ENCODE measurements around the gene H19. TPM values are rescaled to one million over a fixed set of nuclear protein-coding genes. Genes with fewer than 3 reads are reported as not detected.

H19 gene
- total and polyA plus RNA-seq, 4 donors: 194 to 16,780 (median 332) TPM

DNA sequence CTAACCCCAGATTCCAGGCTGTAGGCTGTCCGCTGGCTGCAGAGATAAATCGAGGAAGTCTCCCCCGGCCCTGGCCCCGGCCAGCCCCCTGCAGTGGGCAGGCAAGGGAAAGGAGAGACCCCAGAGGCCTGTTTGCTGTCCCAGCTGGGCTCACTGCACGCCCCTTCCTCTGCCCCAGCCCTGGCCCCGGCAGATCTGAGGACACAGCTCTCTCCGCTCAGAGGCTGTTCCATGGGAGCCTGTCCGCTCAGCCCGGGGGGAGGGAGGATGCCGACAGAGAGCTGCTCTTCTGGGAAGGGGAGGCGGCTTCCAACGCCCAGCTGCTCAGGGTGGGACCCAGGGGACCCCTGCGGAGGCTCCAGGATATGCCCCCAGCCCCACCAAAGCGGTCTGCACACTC lies 37.7 kb upstream of the H19 start:
- no peak overlapping the region for H3K9ac ChIP-seq (ENCODE audit: low read depth in 1 of 2, low read length in 2 of 2)
- no peaks in the 10 kb centered on the region for H3K9me3 ChIP-seq (ENCODE audit: control insufficient read depth in 4 of 4, low read length in 3 of 4)
- H3K4me1 ChIP-seq (ENCODE audit: control insufficient read depth in 4 of 4, insufficient read depth in 4 of 4, low read length in 3 of 4): no peaks in the 10 kb centered on the region
- H3K27me3 ChIP-seq (ENCODE audit: control insufficient read depth in 4 of 4, insufficient read depth in 4 of 4, low read length in 3 of 4): no peaks in the 10 kb centered on the region
- H3K36me3 ChIP-seq (ENCODE audit: control insufficient read depth in 4 of 4, insufficient read depth in 3 of 4, low read depth in 1 of 4, low read length in 3 of 4): no peaks in the 10 kb centered on the region
- H3K27ac ChIP-seq (ENCODE audit: low read depth in 1 of 2, low read length in 2 of 2): no peak overlapping the region
- H3K4me3 ChIP-seq (ENCODE audit: low read depth in 1 of 3, low read length in 3 of 3): no peak overlapping the region
- TF ChIP-seq, protein P1, sequence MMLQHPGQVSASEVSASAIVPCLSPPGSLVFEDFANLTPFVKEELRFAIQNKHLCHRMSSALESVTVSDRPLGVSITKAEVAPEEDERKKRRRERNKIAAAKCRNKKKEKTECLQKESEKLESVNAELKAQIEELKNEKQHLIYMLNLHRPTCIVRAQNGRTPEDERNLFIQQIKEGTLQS (IDR thresholded peaks at IDR 0.05): no peak
- TF ChIP-seq RAD21 (IDR thresholded peaks at IDR 0.05) (no peak), HNF4A (conservative IDR thresholded peaks at IDR 0.05) (no peak), FOXA2 (IDR thresholded peaks at IDR 0.05) (no peak), FOXA1 (IDR thresholded peaks at IDR 0.05) (no peak), EGR1 (IDR thresholded peaks at IDR 0.05; ENCODE audit: low read depth in 2 of 2) (no peak), SP1 (IDR thresholded peaks at IDR 0.05) (no peak), TAF1 (conservative IDR thresholded peaks at IDR 0.05) (no peak), JUND (IDR thresholded peaks at IDR 0.05) (no peak), REST (IDR thresholded peaks at IDR 0.05) (no peak), MAX (IDR thresholded peaks at IDR 0.05) (no peak), NR2F2 (IDR thresholded peaks at IDR 0.05) (no peak), HNF4G (IDR thresholded peaks at IDR 0.05) (no peak), GABPA (IDR thresholded peaks at IDR 0.05 in 1 of 2, conservative IDR thresholded peaks at IDR 0.05 in 1 of 2) (no peak), YY1 (IDR thresholded peaks at IDR 0.05) (no peak)
- TF ChIP-seq, protein P2, sequence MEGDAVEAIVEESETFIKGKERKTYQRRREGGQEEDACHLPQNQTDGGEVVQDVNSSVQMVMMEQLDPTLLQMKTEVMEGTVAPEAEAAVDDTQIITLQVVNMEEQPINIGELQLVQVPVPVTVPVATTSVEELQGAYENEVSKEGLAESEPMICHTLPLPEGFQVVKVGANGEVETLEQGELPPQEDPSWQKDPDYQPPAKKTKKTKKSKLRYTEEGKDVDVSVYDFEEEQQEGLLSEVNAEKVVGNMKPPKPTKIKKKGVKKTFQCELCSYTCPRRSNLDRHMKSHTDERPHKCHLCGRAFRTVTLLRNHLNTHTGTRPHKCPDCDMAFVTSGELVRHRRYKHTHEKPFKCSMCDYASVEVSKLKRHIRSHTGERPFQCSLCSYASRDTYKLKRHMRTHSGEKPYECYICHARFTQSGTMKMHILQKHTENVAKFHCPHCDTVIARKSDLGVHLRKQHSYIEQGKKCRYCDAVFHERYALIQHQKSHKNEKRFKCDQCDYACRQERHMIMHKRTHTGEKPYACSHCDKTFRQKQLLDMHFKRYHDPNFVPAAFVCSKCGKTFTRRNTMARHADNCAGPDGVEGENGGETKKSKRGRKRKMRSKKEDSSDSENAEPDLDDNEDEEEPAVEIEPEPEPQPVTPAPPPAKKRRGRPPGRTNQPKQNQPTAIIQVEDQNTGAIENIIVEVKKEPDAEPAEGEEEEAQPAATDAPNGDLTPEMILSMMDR (IDR thresholded peaks at IDR 0.05; ENCODE audit: low read depth, low read length, missing input control): no peak
- no peak for DNase-seq (ENCODE audit: low spot score)
- WGBS: no CpG with 5 or more reads among the region's 14 CpGs

DNA sequence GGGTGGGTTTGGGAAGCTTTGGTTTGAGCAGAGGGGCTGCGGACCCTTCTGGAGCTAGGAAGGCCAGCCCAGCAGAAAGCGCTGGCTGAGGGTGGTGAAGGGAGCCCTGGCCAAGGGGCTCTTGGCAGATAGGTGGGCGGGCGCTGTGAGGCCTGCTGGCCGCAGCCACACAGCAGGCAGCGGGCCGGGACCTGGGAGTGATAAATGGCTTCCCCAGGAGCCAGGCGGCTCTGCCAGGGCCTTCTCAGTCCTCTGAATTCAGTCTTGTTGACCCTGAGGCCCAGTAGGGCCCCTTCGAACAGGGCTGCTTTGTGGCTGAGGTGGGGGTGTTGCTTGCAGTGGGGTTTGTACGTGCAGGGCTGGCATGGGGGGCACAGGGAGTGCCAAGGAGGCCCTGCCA lies 33.4 kb upstream of the H19 start:
- H3K9me3 ChIP-seq (ENCODE audit: control insufficient read depth in 4 of 4, low read length in 3 of 4): no peaks in the 10 kb centered on the region
- TF ChIP-seq MAX (IDR thresholded peaks at IDR 0.05): no peak
- TF ChIP-seq FOXA1 (IDR thresholded peaks at IDR 0.05): no peak
- TF ChIP-seq HNF4A (conservative IDR thresholded peaks at IDR 0.05): no peak
- no peak for TF ChIP-seq HNF4G (IDR thresholded peaks at IDR 0.05)
- TF ChIP-seq YY1 (IDR thresholded peaks at IDR 0.05): no peak
- TF ChIP-seq RAD21 (IDR thresholded peaks at IDR 0.05): no peak
- TF ChIP-seq, protein P2 (IDR thresholded peaks at IDR 0.05; ENCODE audit: low read depth, low read length, missing input control): no peak
- TF ChIP-seq, protein P3, sequence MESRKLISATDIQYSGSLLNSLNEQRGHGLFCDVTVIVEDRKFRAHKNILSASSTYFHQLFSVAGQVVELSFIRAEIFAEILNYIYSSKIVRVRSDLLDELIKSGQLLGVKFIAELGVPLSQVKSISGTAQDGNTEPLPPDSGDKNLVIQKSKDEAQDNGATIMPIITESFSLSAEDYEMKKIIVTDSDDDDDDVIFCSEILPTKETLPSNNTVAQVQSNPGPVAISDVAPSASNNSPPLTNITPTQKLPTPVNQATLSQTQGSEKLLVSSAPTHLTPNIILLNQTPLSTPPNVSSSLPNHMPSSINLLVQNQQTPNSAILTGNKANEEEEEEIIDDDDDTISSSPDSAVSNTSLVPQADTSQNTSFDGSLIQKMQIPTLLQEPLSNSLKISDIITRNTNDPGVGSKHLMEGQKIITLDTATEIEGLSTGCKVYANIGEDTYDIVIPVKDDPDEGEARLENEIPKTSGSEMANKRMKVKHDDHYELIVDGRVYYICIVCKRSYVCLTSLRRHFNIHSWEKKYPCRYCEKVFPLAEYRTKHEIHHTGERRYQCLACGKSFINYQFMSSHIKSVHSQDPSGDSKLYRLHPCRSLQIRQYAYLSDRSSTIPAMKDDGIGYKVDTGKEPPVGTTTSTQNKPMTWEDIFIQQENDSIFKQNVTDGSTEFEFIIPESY (IDR thresholded peaks at IDR 0.05): no peak
- TF ChIP-seq JUND (IDR thresholded peaks at IDR 0.05): no peak
- no peak for TF ChIP-seq EGR1 (IDR thresholded peaks at IDR 0.05; ENCODE audit: low read depth in 2 of 2)
- no peak for TF ChIP-seq FOXA2 (IDR thresholded peaks at IDR 0.05)
- no peak for TF ChIP-seq NR2F2 (IDR thresholded peaks at IDR 0.05)
- TF ChIP-seq REST (IDR thresholded peaks at IDR 0.05): no peak
- H3K4me3 ChIP-seq (ENCODE audit: low read depth in 1 of 3, low read length in 3 of 3): no peak overlapping the region
- no peak for DNase-seq (ENCODE audit: low spot score)
- H3K36me3 ChIP-seq (ENCODE audit: control insufficient read depth in 4 of 4, insufficient read depth in 3 of 4, low read depth in 1 of 4, low read length in 3 of 4): no peaks in the 10 kb centered on the region
- H3K27me3 ChIP-seq (ENCODE audit: control insufficient read depth in 4 of 4, insufficient read depth in 4 of 4, low read length in 3 of 4): no peaks in the 10 kb centered on the region
- H3K9ac ChIP-seq (ENCODE audit: low read depth in 1 of 2, low read length in 2 of 2): no peak overlapping the region
- H3K27ac ChIP-seq (ENCODE audit: low read depth in 1 of 2, low read length in 2 of 2): no peak overlapping the region
- WGBS: no CpG with 5 or more reads among the region's 10 CpGs
- H3K4me1 ChIP-seq (ENCODE audit: control insufficient read depth in 4 of 4, insufficient read depth in 4 of 4, low read length in 3 of 4): no peaks in the 10 kb centered on the region
